Endothelial cell of umbilical vein (primary cell): Measurements from ENCODE around the gene ZNF385C.

Experiments used
- POLR2A ChIP-seq: IDR thresholded peaks from 2 replicates; pipeline ENCODE4 v1.6.1; 2012; ENCODE audit warnings: low read depth, mild to moderate bottlenecking, control low read depth, low read length
- POLR2AphosphoS5 ChIP-seq: IDR thresholded peaks from 2 replicates; pipeline ENCODE4 v1.6.1; 2012; ENCODE audit warnings: low read depth, mild to moderate bottlenecking, control low read depth, low read length, moderate library complexity; ENCODE audit not compliant: insufficient read depth
- TF ChIP-seq, protein P1 (sequence below), 2 donors: IDR thresholded peaks; 1 replicate in 1 of 2; 2 replicates in 1 of 2; pipeline ENCODE4 v1.5.1; 2011; ENCODE audit warnings: low read length in 2 of 2, mild to moderate bottlenecking in 2 of 2, moderate library complexity in 2 of 2, control low read depth in 1 of 2, inconsistent platforms in 1 of 2, low read depth in 1 of 2; ENCODE audit not compliant: insufficient read depth in 1 of 2; ENCODE audit errors: extremely low read depth in 1 of 2

DNA sequence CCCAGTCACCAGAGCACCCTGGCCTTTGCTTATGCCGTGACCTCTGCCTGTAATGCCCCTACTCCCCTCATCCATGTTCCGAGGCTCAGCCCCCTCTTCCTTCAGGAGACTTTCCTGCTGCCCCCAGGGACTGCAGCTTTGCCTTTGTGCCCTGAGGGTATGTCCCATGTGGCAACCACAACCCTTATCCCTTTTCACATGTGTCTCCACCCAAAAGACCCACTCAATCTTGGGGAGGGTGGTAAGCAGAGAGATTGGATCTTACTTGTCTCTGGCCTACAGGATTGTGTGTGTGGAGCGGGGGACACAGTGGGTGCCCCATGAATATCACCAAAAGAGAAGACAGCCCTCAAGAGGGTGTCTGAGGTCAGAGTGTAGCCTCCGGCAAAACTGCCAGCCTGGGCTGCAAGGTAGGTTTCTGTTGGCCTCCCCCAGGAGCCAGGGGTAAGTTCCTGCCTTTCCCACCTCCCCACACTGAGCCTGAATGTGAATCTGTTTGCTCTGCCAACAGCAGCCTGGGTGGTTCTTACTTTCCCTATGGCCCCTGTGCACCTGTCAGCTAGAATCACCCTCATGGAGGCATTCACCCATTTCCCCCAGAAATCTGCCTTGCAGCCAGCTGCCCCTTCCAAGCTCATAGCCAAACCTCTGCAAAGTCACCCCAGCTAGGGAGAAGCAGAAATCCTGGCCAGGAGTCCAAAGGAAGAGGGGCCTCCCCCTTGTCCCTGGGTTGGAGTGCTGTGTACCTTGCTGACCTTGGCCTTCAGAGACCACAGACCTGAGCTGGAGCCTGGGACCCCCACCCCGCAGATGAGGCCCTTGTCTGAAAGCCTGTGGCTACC, 36.4 kb downstream of the ZNF385C start:
- TF ChIP-seq POLR2AphosphoS5 (no peak), POLR2A (no peak)
- TF ChIP-seq, protein P1, sequence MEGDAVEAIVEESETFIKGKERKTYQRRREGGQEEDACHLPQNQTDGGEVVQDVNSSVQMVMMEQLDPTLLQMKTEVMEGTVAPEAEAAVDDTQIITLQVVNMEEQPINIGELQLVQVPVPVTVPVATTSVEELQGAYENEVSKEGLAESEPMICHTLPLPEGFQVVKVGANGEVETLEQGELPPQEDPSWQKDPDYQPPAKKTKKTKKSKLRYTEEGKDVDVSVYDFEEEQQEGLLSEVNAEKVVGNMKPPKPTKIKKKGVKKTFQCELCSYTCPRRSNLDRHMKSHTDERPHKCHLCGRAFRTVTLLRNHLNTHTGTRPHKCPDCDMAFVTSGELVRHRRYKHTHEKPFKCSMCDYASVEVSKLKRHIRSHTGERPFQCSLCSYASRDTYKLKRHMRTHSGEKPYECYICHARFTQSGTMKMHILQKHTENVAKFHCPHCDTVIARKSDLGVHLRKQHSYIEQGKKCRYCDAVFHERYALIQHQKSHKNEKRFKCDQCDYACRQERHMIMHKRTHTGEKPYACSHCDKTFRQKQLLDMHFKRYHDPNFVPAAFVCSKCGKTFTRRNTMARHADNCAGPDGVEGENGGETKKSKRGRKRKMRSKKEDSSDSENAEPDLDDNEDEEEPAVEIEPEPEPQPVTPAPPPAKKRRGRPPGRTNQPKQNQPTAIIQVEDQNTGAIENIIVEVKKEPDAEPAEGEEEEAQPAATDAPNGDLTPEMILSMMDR (IDR thresholded peaks at IDR 0.05; ENCODE audit: extremely low read depth in 1 of 2, insufficient read depth in 1 of 2, low read depth in 1 of 2, low read length in 2 of 2) = no peak
